ENCODE data around the gene TACR1. TPM values are rescaled to one million over a fixed set of nuclear protein-coding genes. Genes with fewer than 3 reads are reported as not detected.

TACR1 gene
- polyA plus RNA-seq, 1 donor from 2014 or later = 0.78 TPM

DNA sequence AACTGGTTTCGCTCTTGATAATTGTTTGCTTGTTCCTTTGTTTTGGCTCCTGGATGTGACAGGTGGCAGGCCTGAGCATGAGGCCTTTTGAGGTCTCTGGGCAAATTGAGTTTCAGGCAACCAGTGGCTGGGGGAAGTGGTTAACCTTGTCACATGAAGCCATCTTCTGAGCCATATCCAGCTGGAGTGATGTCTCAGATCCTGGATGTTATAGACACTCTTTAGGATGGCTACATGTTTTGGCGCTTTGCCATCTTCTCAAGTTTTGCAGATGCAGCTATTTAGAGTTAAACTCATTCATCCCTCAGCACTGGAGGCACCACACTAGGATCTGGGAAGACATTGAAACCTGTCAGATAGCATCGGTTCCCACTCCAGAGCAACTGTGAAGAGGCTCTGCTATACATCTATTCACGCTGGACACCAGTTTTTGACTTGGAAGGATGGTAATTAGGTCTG is 25.3 kb upstream of the TACR1 start:
- no peak overlapping the region for H3K4me3 ChIP-seq (ENCODE audit: low read length)
- H2AFZ ChIP-seq (ENCODE audit: low read depth, low read length) = no peak overlapping the region
- H4K20me1 ChIP-seq (ENCODE audit: insufficient read depth) = no peaks in the 10 kb centered on the region
- no peaks in the 10 kb centered on the region for H3K79me2 ChIP-seq (replicated peaks; ENCODE audit: insufficient read depth, low read length)
- H3K36me3 ChIP-seq (ENCODE audit: insufficient read depth, low read length) = no peaks in the 10 kb centered on the region
- TF ChIP-seq, protein P1, sequence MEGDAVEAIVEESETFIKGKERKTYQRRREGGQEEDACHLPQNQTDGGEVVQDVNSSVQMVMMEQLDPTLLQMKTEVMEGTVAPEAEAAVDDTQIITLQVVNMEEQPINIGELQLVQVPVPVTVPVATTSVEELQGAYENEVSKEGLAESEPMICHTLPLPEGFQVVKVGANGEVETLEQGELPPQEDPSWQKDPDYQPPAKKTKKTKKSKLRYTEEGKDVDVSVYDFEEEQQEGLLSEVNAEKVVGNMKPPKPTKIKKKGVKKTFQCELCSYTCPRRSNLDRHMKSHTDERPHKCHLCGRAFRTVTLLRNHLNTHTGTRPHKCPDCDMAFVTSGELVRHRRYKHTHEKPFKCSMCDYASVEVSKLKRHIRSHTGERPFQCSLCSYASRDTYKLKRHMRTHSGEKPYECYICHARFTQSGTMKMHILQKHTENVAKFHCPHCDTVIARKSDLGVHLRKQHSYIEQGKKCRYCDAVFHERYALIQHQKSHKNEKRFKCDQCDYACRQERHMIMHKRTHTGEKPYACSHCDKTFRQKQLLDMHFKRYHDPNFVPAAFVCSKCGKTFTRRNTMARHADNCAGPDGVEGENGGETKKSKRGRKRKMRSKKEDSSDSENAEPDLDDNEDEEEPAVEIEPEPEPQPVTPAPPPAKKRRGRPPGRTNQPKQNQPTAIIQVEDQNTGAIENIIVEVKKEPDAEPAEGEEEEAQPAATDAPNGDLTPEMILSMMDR (IDR thresholded peaks at IDR 0.05; ENCODE audit: poor library complexity, severe bottlenecking) = no peak
- TF ChIP-seq EP300 (conservative IDR thresholded peaks at IDR 0.05; ENCODE audit: poor library complexity, severe bottlenecking) = no peak
- TF ChIP-seq POLR2AphosphoS5 (IDR thresholded peaks at IDR 0.05) = no peak
- TF ChIP-seq EZH2 (IDR thresholded peaks at IDR 0.05; ENCODE audit: borderline replicate concordance, insufficient read depth, low read length, poor library complexity, severe bottlenecking) = no peak
- no peak for TF ChIP-seq SMC3 (conservative IDR thresholded peaks at IDR 0.05; ENCODE audit: poor library complexity)
- TF ChIP-seq, protein P2, sequence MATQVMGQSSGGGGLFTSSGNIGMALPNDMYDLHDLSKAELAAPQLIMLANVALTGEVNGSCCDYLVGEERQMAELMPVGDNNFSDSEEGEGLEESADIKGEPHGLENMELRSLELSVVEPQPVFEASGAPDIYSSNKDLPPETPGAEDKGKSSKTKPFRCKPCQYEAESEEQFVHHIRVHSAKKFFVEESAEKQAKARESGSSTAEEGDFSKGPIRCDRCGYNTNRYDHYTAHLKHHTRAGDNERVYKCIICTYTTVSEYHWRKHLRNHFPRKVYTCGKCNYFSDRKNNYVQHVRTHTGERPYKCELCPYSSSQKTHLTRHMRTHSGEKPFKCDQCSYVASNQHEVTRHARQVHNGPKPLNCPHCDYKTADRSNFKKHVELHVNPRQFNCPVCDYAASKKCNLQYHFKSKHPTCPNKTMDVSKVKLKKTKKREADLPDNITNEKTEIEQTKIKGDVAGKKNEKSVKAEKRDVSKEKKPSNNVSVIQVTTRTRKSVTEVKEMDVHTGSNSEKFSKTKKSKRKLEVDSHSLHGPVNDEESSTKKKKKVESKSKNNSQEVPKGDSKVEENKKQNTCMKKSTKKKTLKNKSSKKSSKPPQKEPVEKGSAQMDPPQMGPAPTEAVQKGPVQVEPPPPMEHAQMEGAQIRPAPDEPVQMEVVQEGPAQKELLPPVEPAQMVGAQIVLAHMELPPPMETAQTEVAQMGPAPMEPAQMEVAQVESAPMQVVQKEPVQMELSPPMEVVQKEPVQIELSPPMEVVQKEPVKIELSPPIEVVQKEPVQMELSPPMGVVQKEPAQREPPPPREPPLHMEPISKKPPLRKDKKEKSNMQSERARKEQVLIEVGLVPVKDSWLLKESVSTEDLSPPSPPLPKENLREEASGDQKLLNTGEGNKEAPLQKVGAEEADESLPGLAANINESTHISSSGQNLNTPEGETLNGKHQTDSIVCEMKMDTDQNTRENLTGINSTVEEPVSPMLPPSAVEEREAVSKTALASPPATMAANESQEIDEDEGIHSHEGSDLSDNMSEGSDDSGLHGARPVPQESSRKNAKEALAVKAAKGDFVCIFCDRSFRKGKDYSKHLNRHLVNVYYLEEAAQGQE (IDR thresholded peaks at IDR 0.05; ENCODE audit: borderline replicate concordance) = no peak
- no peaks in the 10 kb centered on the region for H3F3A ChIP-seq (ENCODE audit: insufficient read depth, low read length, poor library complexity, severe bottlenecking)
- H3K9ac ChIP-seq (ENCODE audit: low read length) = no peak overlapping the region
- H3K9me3 ChIP-seq (ENCODE audit: low read length) = no peaks in the 10 kb centered on the region
- no peak overlapping the region for H3K27ac ChIP-seq (ENCODE audit: low read length)
- no peaks in the 10 kb centered on the region for H3K27me3 ChIP-seq (ENCODE audit: insufficient read depth, low read depth, low read length)
- H3K9me2 ChIP-seq (ENCODE audit: insufficient read depth, low read length) = no peaks in the 10 kb centered on the region
- no peak overlapping the region for H3K4me2 ChIP-seq (ENCODE audit: low read length)

DNA sequence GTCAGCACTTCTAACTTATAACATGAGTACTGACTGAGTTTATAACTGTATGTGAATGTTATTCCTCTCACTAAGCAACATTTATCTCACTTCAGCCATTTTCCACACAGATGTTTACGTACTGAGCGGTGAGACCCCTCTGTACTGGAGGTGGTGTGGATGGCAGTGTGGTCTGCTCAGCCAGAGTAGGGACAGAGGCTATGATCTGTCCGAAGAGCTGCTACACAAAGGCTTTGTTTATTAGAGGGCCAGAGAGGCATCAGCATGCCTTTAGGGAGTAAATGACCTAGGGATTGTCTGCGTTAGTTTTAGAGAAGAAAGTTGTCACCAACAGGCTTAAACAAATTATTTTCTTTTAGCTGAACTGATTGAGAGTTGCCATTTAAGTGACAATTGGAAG is 23.2 kb upstream of the TACR1 start:
- TF ChIP-seq, protein P2 (IDR thresholded peaks at IDR 0.05; ENCODE audit: borderline replicate concordance) = no peak
- TF ChIP-seq TAF1 (IDR thresholded peaks at IDR 0.05; ENCODE audit: low read depth) (no peak), SMC3 (conservative IDR thresholded peaks at IDR 0.05; ENCODE audit: poor library complexity) (no peak), EZH2 (IDR thresholded peaks at IDR 0.05; ENCODE audit: borderline replicate concordance, insufficient read depth, low read length, poor library complexity, severe bottlenecking) (no peak), MXI1 (conservative IDR thresholded peaks at IDR 0.05; ENCODE audit: poor library complexity, severe bottlenecking) (no peak), EP300 (conservative IDR thresholded peaks at IDR 0.05; ENCODE audit: poor library complexity, severe bottlenecking) (no peak), POLR2AphosphoS5 (IDR thresholded peaks at IDR 0.05) (no peak), RAD21 (conservative IDR thresholded peaks at IDR 0.05) (no peak)
- TF ChIP-seq, protein P1 (IDR thresholded peaks at IDR 0.05; ENCODE audit: poor library complexity, severe bottlenecking) = no peak
- no peaks in the 10 kb centered on the region for H4K20me1 ChIP-seq (ENCODE audit: insufficient read depth)
- no peak overlapping the region for H3K27ac ChIP-seq (ENCODE audit: low read length)
- H3K36me3 ChIP-seq (ENCODE audit: insufficient read depth, low read length) = no peaks in the 10 kb centered on the region
- no peak overlapping the region for H3K9ac ChIP-seq (ENCODE audit: low read length)
- H3K4me2 ChIP-seq (ENCODE audit: low read length) = no peak overlapping the region
- no peaks in the 10 kb centered on the region for H3K9me2 ChIP-seq (ENCODE audit: insufficient read depth, low read length)
- no peaks in the 10 kb centered on the region for H3K79me2 ChIP-seq (replicated peaks; ENCODE audit: insufficient read depth, low read length)
- no peak overlapping the region for H2AFZ ChIP-seq (ENCODE audit: low read depth, low read length)
- no peaks in the 10 kb centered on the region for H3K9me3 ChIP-seq (ENCODE audit: low read length)
- H3F3A ChIP-seq (ENCODE audit: insufficient read depth, low read length, poor library complexity, severe bottlenecking) = no peaks in the 10 kb centered on the region
- H3K27me3 ChIP-seq (ENCODE audit: insufficient read depth, low read depth, low read length) = no peaks in the 10 kb centered on the region
- no peak overlapping the region for H3K4me3 ChIP-seq (ENCODE audit: low read length)
